Pancreas (tissue), 10 donors: ENCODE data around the gene GRM1. TPM values are rescaled to one million over a fixed set of nuclear protein-coding genes. Genes with fewer than 3 reads are reported as not detected.

Source experiments
- ATAC-seq, 4 donors: fragments of 200-7000 bp; cut with Tn5 transposase; one replicate each; pipeline versions ENCODE4 v1.8.0 to v1.9.1; 2020; ENCODE audit warnings: mild to moderate bottlenecking in 4 of 4, moderate library complexity in 4 of 4
- DNase-seq, 6 donors: peaks; one replicate each; pipeline ENCODE4 v3.0.0-alpha.2; 2020
- FAIRE-seq: peaks from 2 replicates; lab custom pipeline; 2012; peaks lifted over from hg19 to GRCh38; lab: Jason Lieb, UNC
- H3K27ac ChIP-seq, 4 donors: fragments of 200-600 bp; sonication (generic); 1 replicate in 3 of 4; 2 replicates in 1 of 4; pipeline versions ENCODE4 v1.5.0 to v1.8.0; 2020
- H3K27me3 ChIP-seq, 4 donors: fragments of 200-600 bp; one replicate each; pipeline ENCODE4 v1.8.0; 2021
- H3K36me3 ChIP-seq, 3 donors: fragments of 200-600 bp; sonication (generic) in 1 of 3; one replicate each; pipeline versions ENCODE4 v1.5.0 to v1.8.0; 2020 to 2021
- H3K4me1 ChIP-seq, 3 donors: fragments of 200-600 bp; one replicate each; pipeline ENCODE4 v1.8.0; 2021
- H3K4me3 ChIP-seq, 4 donors: fragments of 200-600 bp; sonication (generic) in 2 of 4; one replicate each; pipeline versions ENCODE4 v1.5.0 to v1.8.0; 2020 to 2021
- H3K9me3 ChIP-seq, 4 donors: fragments of 200-600 bp; one replicate each; pipeline ENCODE4 v1.8.0; 2021
- CTCF ChIP-seq, 4 donors: fragments of 200-600 bp; sonication (generic) in 3 of 4; IDR thresholded peaks; one replicate each; pipeline versions ENCODE4 v1.5.0 to v1.8.0; 2021; ENCODE audit warnings: antibody characterized with exemption in 4 of 4
- WGBS, 2 donors: extraction: QIAGEN DNeasy Blood & Tissue Kit; methylation state at CpG; one replicate each; pipeline ENCODE4 v1.1.7; 2013; 5-methylcytosine and 5-hydroxymethylcytosine counted together
- intact Hi-C, 3 donors: fragments of 100-400 bp; cut with DNase I; formaldehyde crosslinking; loops; one replicate each; pipeline versions ENCODE4 v1.11.1 to v1.14.2; 2022
- polyA plus RNA-seq, 2 donors: library from polyadenylated mRNA; stranded (reverse); fragments of 200-250 nt; gene quantifications; one replicate each; pipeline ENCODE4 v1.2.3, GENCODE V29; 2013
- total RNA-seq, 6 donors: library from RNA; stranded (reverse); fragmentation: NEBNext Ultra II Directional in 4 of 6; extraction: Animal tissue kit (Norgen Biotek cat#: 25700) in 4 of 6; gene quantifications; one replicate each; pipeline versions ENCODE4 v1.2.1 to v1.2.4, GENCODE V29; 2021 to 2023
- donor health status: healthy with polysubstance abuse.
- donor health status: DM: no; HTN: no; CAD: no; lungs with moderate emphysema.
- donor health status: DM: no; HTN: no; CAD: no.
- donor health status: control.
- donor health status: control.
- donor health status: Bipolar disorder and iron deficiency.
- donor health status: DM: yes; HTN: yes; CAD: no.
- donor health status: DM: no; HTN: no; CAD: no.
- donor health status: DM: no; HTN: no; CAD: no.
- donor health status: DM: yes; HTN: yes; CAD: no.

The GRM1 gene
- total and polyA plus RNA-seq, 8 donors = 0.04 to 0.17 (median 0.05) TPM; not detected in 2

- intact Hi-C loops = no loop called here
- H3K9me3 ChIP-seq = no peaks in the 10 kb centered on the region
- no peak for FAIRE-seq
- H3K4me1 ChIP-seq = no peaks in the 10 kb centered on the region
- H3K27ac ChIP-seq = no peak overlapping the region
- H3K27me3 ChIP-seq = no peaks in the 10 kb centered on the region
- DNase-seq = no peak
- no peak overlapping the region for H3K4me3 ChIP-seq
- TF ChIP-seq CTCF (IDR thresholded peaks at IDR 0.05) = no peak
- 44 to 57% methylated on average over 3 of the region's 3 CpGs for WGBS, 2 donors
- peak in 1 of 4 donors; percentile 29 for ATAC-seq
- H3K36me3 ChIP-seq = no peaks in the 10 kb centered on the region
These were observed 307.3 kb downstream of the GRM1 start for GRCh38 chr6:146336191-146336590.

GRCh38 chr6:146337376-146337775 is 308.5 kb downstream of the GRM1 start:
- no peak for ATAC-seq
- no peak for DNase-seq
- FAIRE-seq = no peak
- H3K27me3 ChIP-seq = no peaks in the 10 kb centered on the region
- no peaks in the 10 kb centered on the region for H3K36me3 ChIP-seq
- intact Hi-C loops = no loop called here
- 40 to 46% methylated on average over 4 of the region's 4 CpGs for WGBS, 2 donors
- TF ChIP-seq CTCF (IDR thresholded peaks at IDR 0.05) = no peak
- H3K4me1 ChIP-seq = no peaks in the 10 kb centered on the region
- no peaks in the 10 kb centered on the region for H3K9me3 ChIP-seq
- no peak overlapping the region for H3K27ac ChIP-seq
- H3K4me3 ChIP-seq = no peak overlapping the region

- WGBS, 2 donors = 26% methylated on average over 4 of the region's 4 CpGs
- TF ChIP-seq CTCF (IDR thresholded peaks at IDR 0.05) = no peak
- Histone ChIP-seq H3K4me1 (no peaks in the 10 kb centered on the region), H3K4me3 (no peak overlapping the region), H3K27ac (no peak overlapping the region), H3K36me3 (no peaks in the 10 kb centered on the region), H3K27me3 (no peaks in the 10 kb centered on the region), H3K9me3 (no peaks in the 10 kb centered on the region)
- intact Hi-C loops = no loop called here
- FAIRE-seq (no peak), ATAC-seq (peak in 3 of 4 donors; percentile 17 to 74 (median 42)), DNase-seq (no peak)
These were observed 310.9 kb downstream of the GRM1 start for GRCh38 chr6:146339716-146340115.

- 71 to 85% methylated on average over 7 of the region's 7 CpGs for WGBS, 2 donors
- no peaks in the 10 kb centered on the region for H3K9me3 ChIP-seq
- intact Hi-C loops = no loop called here
- no peaks in the 10 kb centered on the region for H3K27me3 ChIP-seq
- FAIRE-seq = no peak
- DNase-seq = no peak
- H3K4me3 ChIP-seq = no peak overlapping the region
- no peak overlapping the region for H3K27ac ChIP-seq
- no peaks in the 10 kb centered on the region for H3K4me1 ChIP-seq
- H3K36me3 ChIP-seq = no peaks in the 10 kb centered on the region
- ATAC-seq = peak in 2 of 4 donors; percentile 41 to 56
- TF ChIP-seq CTCF (IDR thresholded peaks at IDR 0.05) = no peak
These were observed 312.8 kb downstream of the GRM1 start for GRCh38 chr6:146341493-146342230.

- intact Hi-C loops = no loop called here
- FAIRE-seq = no peak
These were observed 316.7 kb downstream of the GRM1 start for GRCh38 chr6:146345598-146345997.

More at GRCh38 chr6:146345598-146345997, 316.7 kb downstream of the GRM1 start:
- no peaks in the 10 kb centered on the region for H3K9me3 ChIP-seq
- H3K36me3 ChIP-seq = no peaks in the 10 kb centered on the region
- H3K27me3 ChIP-seq = no peaks in the 10 kb centered on the region
- WGBS, 2 donors = 24 to 37% methylated on average over 1 of the region's 1 CpG
- no peak overlapping the region for H3K4me3 ChIP-seq
- ATAC-seq (no peak), DNase-seq (no peak)
- no peak overlapping the region for H3K27ac ChIP-seq
- TF ChIP-seq CTCF (IDR thresholded peaks at IDR 0.05) = no peak
- H3K4me1 ChIP-seq = no peaks in the 10 kb centered on the region
